ENCODE results near the gene STOX2.

The STOX2 gene

DNA sequence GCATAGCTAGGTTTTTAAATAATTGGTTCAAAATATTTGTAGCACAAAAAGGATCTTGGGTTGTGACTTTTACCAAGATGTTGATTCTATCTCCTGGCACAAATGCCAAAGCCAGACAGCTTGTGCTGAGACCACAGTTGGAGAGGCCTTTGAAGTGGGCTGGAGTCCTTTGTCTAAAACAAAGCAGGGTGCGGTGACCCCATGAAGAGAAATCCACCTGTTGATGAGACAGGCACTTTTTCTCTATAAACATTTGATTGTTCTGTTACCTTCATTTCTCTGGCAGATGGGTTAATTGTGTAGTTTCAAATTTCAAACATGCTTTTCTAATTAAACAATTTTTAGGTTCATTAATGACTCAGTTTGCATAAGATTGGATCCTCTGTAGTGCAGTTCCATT, 56.7 kb downstream of the STOX2 start:
- Histone ChIP-seq H3K4me3 (ENCODE audit: low read depth, low read length, poor library complexity, severe bottlenecking) (no peak overlapping the region), H3K9me2 (ENCODE audit: low read depth, low read length) (no peaks in the 10 kb centered on the region), H3K27me3 (ENCODE audit: insufficient read depth, low read length) (no peaks in the 10 kb centered on the region; the same call in 1 of the 2 replicates), H3K79me2 (ENCODE audit: insufficient read depth, low read length) (no peaks in the 10 kb centered on the region), H3K36me3 (ENCODE audit: insufficient read depth, low read length) (no peaks in the 10 kb centered on the region), H2AFZ (ENCODE audit: low read length) (no peak overlapping the region), H3K4me2 (ENCODE audit: low read length) (no peak overlapping the region), H3K9me3 (ENCODE audit: low read length) (no peaks in the 10 kb centered on the region), H3F3A (ENCODE audit: insufficient read depth, low read length) (no peaks in the 10 kb centered on the region), H3K9ac (ENCODE audit: low read length) (no peak overlapping the region), H3K27ac (ENCODE audit: low read depth, low read length, poor library complexity, severe bottlenecking) (no peak overlapping the region), H3K4me1 (ENCODE audit: insufficient read depth, low read length, severe bottlenecking) (no peaks in the 10 kb centered on the region), H4K20me1 (ENCODE audit: insufficient read depth, low read length) (no peaks in the 10 kb centered on the region)
- TF ChIP-seq, protein P1, sequence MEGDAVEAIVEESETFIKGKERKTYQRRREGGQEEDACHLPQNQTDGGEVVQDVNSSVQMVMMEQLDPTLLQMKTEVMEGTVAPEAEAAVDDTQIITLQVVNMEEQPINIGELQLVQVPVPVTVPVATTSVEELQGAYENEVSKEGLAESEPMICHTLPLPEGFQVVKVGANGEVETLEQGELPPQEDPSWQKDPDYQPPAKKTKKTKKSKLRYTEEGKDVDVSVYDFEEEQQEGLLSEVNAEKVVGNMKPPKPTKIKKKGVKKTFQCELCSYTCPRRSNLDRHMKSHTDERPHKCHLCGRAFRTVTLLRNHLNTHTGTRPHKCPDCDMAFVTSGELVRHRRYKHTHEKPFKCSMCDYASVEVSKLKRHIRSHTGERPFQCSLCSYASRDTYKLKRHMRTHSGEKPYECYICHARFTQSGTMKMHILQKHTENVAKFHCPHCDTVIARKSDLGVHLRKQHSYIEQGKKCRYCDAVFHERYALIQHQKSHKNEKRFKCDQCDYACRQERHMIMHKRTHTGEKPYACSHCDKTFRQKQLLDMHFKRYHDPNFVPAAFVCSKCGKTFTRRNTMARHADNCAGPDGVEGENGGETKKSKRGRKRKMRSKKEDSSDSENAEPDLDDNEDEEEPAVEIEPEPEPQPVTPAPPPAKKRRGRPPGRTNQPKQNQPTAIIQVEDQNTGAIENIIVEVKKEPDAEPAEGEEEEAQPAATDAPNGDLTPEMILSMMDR (IDR thresholded peaks at IDR 0.05; ENCODE audit: low read length), result no peak
- TF ChIP-seq EZH2 (IDR thresholded peaks at IDR 0.05; ENCODE audit: borderline replicate concordance, low read length), result no peak

DNA sequence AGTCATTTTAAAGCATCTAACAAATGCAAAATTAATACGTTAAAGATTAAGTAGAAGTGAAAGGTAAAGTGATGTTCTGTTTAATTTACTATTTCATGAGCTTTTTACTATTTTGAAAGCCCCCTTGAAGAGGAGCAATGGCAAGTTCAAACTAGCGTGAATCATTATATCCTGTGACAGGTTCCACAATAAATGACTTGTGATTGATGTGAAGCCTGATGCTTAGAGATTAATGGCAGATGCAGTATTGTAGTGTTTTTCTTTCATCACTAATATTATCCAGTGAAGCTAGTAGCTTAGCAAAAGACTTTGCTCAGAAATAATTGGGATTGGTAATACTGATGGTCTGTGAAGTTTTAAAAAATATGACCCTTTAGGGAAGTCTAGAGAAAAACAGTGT, 57.3 kb downstream of the STOX2 start:
- H3K79me2 ChIP-seq (ENCODE audit: insufficient read depth, low read length), result no peaks in the 10 kb centered on the region
- H3K9ac ChIP-seq (ENCODE audit: low read length), result no peak overlapping the region
- no peak overlapping the region for H2AFZ ChIP-seq (ENCODE audit: low read length)
- H3K36me3 ChIP-seq (ENCODE audit: insufficient read depth, low read length), result no peaks in the 10 kb centered on the region
- no peak overlapping the region for H3K4me2 ChIP-seq (ENCODE audit: low read length)
- H3K4me3 ChIP-seq (ENCODE audit: low read depth, low read length, poor library complexity, severe bottlenecking), result no peak overlapping the region
- no peaks in the 10 kb centered on the region for H3F3A ChIP-seq (ENCODE audit: insufficient read depth, low read length)
- TF ChIP-seq, protein P1 (IDR thresholded peaks at IDR 0.05; ENCODE audit: low read length), result no peak
- no peak for TF ChIP-seq EZH2 (IDR thresholded peaks at IDR 0.05; ENCODE audit: borderline replicate concordance, low read length)
- no peaks in the 10 kb centered on the region for H3K9me3 ChIP-seq (ENCODE audit: low read length)
- H3K27ac ChIP-seq (ENCODE audit: low read depth, low read length, poor library complexity, severe bottlenecking), result no peak overlapping the region
- H3K27me3 ChIP-seq (ENCODE audit: insufficient read depth, low read length), result no peaks in the 10 kb centered on the region; the same call in 1 of the 2 replicates
- no peaks in the 10 kb centered on the region for H3K4me1 ChIP-seq (ENCODE audit: insufficient read depth, low read length, severe bottlenecking)
- no peaks in the 10 kb centered on the region for H3K9me2 ChIP-seq (ENCODE audit: low read depth, low read length)
- H4K20me1 ChIP-seq (ENCODE audit: insufficient read depth, low read length), result no peaks in the 10 kb centered on the region

DNA sequence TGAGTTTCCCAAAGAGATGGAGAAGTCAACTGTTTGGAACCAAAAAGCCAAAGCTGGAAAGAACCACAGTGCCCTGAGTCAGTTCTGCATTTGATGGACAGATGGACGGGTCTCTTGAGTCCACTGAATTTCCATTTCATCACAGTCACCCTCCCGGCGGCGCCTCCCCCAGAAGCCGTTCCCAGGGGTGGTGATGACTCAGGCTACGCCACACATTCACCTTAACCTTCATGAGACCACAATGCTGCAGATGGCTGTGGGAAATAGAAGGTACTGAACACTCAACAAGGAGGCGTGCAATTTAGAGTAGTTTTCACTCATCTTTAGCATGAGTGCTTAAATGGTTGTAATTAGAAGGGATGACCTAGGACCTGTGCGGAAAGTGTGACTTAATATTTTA, 61.3 kb downstream of the STOX2 start:
- Histone ChIP-seq H3K27ac (ENCODE audit: low read depth, low read length, poor library complexity, severe bottlenecking) (no peak overlapping the region), H3K4me2 (ENCODE audit: low read length) (no peak overlapping the region), H3F3A (ENCODE audit: insufficient read depth, low read length) (no peaks in the 10 kb centered on the region), H3K4me1 (ENCODE audit: insufficient read depth, low read length, severe bottlenecking) (no peaks in the 10 kb centered on the region), H4K20me1 (ENCODE audit: insufficient read depth, low read length) (no peaks in the 10 kb centered on the region), H3K9me3 (ENCODE audit: low read length) (no peaks in the 10 kb centered on the region), H2AFZ (ENCODE audit: low read length) (no peak overlapping the region), H3K79me2 (ENCODE audit: insufficient read depth, low read length) (no peaks in the 10 kb centered on the region), H3K4me3 (ENCODE audit: low read depth, low read length, poor library complexity, severe bottlenecking) (no peak overlapping the region), H3K27me3 (ENCODE audit: insufficient read depth, low read length) (no peaks in the 10 kb centered on the region), H3K9ac (ENCODE audit: low read length) (no peak overlapping the region), H3K9me2 (ENCODE audit: low read depth, low read length) (no peaks in the 10 kb centered on the region), H3K36me3 (ENCODE audit: insufficient read depth, low read length) (no peaks in the 10 kb centered on the region)
- TF ChIP-seq, protein P1 (IDR thresholded peaks at IDR 0.05; ENCODE audit: low read length), result no peak
- no peak for TF ChIP-seq EZH2 (IDR thresholded peaks at IDR 0.05; ENCODE audit: borderline replicate concordance, low read length)

Measured in OCI-LY1 (cell line).